Body of pancreas (tissue), 4 donors: ENCODE measurements around the gene BRMS1.

Experiments used
- POLR2A ChIP-seq, 3 donors: fragments of 450-650 bp; IDR thresholded peaks; one replicate each; pipeline ENCODE4 v1.6.1; 2016; ENCODE audit warnings: antibody characterized with exemption in 3 of 3, mild to moderate bottlenecking in 2 of 3
- TF ChIP-seq, protein P1 (sequence below), 7 experiments: fragments of 450-650 bp in 4 of 7; fragments of 200-600 bp in 3 of 7; sonication (generic) in 3 of 7; IDR thresholded peaks; one replicate each; pipeline ENCODE4 v1.5.1; 2016 to 2019; ENCODE audit warnings: antibody characterized with exemption in 7 of 7

DNA sequence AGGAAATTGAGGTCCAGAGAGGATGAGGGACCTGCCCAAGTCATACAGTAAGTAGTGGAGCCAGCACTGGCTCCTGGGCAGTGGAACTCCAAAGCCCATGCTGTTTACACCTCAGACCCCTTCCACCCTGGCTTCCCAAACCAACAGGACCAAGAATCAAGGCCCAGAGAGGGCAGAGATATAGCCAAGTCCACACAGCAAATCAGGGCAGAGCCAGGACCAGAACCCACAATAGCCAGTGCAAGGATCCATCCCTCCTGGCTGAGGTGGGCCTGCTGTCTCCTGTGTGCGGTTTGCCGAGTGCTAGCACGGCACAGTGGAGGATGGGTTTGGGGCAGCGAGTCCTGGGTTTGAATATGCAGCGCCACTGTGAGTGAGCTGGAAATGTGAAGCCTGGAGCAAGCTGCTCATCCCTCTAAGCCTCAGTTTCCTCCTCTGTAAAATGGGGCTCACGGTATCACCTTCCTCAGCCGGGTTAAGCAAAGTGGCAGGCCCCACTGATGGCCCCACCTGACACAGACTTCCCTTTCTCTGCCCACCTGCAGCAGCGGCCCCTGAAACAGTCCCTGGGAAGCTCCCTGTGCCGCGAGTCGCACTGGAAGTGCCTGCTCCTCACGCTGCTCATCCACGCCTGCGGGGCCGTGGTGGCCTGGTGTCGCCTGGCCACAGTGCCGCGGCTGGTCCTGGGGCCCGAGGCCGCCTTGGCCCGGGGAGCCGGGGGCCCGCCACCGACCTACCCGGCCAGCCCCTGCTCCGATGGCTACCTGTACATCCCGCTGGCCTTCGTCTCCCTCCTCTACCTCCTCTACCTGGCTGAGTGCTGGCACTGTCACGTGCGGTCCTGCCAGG lies 50.9 kb downstream of the BRMS1 start:
- TF ChIP-seq, protein P1, sequence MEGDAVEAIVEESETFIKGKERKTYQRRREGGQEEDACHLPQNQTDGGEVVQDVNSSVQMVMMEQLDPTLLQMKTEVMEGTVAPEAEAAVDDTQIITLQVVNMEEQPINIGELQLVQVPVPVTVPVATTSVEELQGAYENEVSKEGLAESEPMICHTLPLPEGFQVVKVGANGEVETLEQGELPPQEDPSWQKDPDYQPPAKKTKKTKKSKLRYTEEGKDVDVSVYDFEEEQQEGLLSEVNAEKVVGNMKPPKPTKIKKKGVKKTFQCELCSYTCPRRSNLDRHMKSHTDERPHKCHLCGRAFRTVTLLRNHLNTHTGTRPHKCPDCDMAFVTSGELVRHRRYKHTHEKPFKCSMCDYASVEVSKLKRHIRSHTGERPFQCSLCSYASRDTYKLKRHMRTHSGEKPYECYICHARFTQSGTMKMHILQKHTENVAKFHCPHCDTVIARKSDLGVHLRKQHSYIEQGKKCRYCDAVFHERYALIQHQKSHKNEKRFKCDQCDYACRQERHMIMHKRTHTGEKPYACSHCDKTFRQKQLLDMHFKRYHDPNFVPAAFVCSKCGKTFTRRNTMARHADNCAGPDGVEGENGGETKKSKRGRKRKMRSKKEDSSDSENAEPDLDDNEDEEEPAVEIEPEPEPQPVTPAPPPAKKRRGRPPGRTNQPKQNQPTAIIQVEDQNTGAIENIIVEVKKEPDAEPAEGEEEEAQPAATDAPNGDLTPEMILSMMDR (IDR thresholded peaks at IDR 0.05) = no peak
- TF ChIP-seq POLR2A (IDR thresholded peaks at IDR 0.05) = no peak
